UCSD-AML1 (cell line): ENCODE measurements around the gene CCDC192.
"Not testable (repeated sequence)": the region's sequence is repeated elsewhere in the genome, so short reads cannot be mapped to it uniquely, and the experiment has no call there.

Experiments
- DNase-seq: peaks from one replicate; lab custom pipeline; 2025; ENCODE audit not compliant: unreplicated experiment; lab: John Stamatoyannopoulos, UW

CCDC192 gene

DNA sequence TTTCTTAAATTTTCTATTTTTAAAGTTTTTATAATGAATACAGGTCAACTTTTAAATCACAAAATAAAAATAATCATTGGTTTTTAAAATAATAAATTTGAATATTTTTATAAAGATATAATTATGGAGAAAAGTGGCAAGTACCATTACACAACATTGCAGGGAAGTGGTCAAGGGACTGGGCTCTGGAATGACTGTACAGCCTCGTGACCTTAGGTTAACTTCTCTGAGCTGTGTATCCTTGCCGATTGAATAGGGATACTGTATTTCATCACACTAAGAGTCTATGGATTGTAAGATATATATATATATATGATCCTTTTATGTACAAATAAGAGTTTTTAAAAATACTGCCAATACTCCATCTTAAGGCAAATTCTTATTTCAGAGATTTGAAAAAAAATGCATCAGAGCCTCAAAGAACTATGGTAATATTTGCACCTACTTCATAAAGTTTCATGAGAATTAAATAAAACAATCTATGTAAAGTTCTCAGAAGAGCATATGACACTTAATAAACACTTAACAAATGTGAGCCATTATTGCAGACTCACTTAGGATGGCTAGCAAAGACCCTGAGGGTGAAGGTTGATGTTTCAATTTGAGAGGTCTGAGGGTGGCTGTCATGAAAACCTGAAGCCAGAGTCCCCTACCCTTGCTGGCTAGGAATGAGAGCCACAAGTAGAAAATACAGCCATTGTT lies 136.5 kb downstream of the CCDC192 start:
- no peak for DNase-seq

DNA sequence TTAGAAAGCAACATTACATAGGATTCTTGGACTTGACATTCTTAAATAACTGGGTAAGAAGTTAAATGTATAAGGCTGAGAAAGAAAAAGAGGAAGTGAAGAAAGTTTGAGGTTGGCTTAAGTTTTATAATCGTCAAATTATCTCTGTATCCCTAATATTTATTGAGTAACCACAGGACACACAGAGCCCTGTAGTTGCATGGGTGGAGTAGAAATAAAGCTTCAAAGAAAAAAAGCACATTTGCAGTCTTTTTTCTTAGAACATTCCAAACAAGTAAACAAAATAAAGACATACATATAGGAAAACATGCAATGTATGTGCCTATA lies 137.0 kb downstream of the CCDC192 start:
- DNase-seq = no peak

DNA sequence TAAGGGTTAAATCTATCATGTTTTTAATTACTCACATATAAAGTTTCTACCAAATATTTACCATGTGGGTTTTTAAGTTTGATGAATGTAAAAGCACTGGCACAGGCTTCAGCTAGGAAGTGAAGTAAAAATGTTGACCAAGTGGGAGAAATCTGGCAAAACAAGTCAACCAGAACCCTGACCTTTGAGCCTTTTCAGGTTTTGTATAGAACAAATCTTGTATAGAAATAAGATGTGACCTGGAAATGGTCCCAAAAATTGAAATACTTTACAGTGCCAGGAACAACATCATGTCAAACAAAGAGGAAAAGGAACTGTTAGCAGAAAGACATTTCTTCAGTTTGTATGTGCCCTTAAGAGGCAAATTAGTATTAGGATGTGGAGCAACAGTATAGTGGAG lies 137.6 kb downstream of the CCDC192 start:
- no peak for DNase-seq

DNA sequence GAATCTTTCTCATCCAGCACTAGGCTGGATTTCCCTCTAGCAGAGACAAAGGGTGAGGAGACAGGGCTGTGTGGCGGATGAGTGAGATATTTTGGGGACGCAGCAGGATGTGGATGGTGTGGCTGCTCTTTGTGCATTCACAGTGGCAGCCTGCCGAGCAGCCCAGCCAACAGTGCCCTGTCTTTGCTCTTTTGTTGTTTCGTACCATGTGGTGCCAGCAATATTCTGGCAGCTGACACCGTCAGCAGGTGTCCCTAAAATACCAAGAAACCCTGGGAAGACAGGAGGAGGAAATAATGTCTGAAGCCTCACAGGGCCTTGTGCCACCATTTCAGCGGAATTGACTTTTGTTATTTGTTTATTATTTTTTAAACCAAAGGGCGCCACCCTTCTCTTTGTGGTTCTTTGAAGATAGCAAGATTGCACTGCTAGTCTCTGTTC lies 141.4 kb downstream of the CCDC192 start:
- no peak for DNase-seq

DNA sequence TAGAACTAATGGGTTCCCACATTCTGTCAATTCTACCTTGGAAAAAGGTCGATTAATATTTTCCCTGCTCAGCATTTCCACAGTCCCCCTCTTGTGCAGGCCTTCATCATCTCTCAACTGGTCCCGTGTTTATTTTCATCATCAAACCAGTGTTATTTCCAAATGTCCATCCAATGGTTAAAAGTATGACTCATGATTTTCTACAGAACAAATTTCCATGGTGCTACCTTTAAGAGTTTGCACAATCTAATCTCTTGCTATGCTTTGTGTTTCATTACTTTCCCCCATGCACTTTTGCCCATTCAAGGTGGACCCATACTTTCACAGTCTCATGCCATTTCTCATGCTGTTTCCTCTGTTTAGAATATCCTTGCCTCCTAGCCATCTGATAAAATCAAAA lies 143.7 kb downstream of the CCDC192 start:
- no peak for DNase-seq

DNA sequence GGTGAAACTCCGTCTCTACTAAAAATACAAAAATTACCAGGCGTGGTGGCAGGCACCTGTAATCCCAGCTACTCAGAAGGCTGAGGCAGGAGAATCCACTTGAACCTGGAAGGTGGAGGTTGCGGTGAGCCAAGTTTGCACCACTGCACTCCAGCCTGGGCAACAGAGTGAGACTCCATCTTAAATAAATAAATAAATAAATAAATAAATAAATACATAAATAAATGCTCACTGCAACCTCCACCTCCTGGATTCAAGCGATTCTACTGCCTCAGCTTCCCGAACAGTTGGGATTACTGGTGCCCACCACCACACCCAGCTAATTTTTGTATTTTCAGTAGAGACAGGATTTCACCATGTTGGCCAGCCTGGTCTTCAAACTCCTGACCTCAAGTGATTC lies 144.4 kb downstream of the CCDC192 start:
- DNase-seq = not testable (repeated sequence)

DNA sequence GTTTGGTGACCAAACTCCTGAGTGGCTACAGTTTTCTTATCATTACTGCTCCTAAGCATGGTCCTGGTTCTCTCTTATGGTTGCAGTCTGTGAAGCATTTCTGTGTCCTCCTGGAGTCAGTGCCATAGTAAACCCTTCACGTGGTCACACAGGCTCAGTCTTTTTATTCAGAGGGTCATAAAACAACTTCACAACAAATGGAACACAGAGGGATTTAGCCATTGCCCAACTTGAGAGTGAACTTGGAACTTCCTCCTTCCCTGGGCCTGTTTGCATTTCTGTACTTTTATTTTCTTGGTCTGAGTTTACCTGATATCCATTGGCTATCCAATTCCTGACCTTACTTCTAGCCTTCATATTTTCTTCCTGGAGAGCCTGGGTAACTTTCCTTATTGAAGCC lies 144.9 kb downstream of the CCDC192 start:
- no peak for DNase-seq

DNA sequence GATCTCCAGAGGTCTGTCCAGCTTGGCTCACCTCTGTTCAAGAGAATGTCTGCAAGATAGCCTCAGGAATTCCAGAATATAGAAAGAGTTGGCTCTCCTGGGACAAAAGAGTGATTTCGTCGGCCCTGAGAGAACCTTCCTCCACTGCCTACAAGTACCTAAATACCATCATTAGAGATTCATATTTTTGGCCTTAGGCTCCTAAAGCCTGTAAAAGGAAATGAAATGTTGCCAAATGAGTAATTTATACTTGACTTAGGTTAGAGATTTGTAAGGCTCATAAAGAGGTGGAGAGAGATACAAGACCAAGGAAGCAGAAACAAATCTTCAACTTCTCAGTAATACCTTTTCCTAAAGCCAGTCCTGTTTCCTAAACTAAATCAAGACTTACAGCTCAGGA lies 146.2 kb downstream of the CCDC192 start:
- no peak for DNase-seq

DNA sequence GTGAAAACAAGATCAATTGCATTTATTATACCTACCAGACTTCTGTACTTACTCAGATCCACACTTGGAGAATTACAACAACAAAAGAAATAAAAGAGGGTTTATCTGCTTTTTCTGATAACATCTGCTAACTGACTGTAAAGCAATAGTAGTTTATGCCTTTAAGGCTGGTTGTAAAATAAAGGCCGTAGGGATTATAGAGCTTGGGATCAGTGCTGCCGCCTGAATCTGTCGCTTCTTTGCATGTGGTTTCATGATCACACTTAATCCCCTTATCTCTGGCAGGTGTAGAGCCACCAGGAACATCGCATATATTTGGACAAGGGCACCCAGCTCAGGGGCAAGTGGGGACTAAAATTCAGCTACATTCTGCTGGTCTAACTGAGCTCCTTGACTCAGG lies 146.7 kb downstream of the CCDC192 start:
- DNase-seq = no peak

DNA sequence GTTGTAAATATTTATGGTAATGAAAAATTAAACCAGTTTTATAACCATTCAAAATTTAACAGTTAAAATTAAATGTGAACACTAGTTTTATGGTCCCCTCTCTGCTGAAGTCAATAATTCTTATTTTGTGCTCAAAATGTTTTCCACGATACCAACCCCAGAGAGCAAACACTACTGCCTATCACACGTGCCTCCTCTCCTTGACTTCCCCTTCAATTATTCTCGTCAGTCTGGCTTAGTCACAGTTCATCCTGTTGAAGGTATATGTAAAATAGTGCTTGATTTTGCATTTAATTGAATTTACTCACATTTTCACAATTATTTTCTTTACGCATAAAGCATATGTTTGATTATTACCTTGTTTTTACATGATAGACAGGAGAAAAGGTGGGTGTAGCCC lies 148.8 kb downstream of the CCDC192 start:
- no peak for DNase-seq

DNA sequence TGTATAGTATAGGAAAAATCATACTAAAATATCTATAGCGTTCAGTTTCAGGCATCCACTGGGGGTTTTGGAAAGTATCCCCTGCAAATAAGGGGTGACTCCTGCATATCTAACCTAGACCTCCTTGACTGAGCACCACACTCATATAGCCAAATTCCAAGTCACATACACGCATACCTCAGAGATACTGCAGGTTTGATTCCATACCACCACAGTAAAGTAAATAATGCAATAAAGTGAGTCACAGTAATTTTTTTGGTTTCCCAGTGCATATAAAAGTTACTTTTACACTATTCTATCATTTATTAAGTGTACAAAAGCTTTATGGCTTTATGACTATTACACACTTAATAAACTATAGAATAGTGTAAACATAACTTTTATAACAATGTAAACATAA lies 151.3 kb downstream of the CCDC192 start:
- no peak for DNase-seq

DNA sequence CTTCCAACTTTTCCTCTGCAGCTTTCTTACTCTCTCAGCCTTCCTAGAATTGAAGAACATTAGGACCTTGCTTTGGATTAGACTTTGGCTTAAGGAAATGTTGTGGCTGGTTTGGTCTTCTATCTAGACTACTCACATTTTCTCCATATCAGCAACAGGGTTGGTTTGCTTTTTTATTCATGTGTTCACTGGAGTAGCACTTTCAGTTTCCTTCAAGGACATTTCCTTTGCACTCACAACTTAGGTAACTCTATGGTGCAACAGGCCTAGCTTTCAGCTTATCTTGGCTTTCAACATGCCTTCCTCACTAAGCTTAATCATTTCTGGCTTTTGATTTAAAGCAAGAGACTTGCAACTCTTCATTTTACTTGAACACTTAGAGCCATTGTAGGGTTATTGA lies 153.1 kb downstream of the CCDC192 start:
- DNase-seq = no peak

DNA sequence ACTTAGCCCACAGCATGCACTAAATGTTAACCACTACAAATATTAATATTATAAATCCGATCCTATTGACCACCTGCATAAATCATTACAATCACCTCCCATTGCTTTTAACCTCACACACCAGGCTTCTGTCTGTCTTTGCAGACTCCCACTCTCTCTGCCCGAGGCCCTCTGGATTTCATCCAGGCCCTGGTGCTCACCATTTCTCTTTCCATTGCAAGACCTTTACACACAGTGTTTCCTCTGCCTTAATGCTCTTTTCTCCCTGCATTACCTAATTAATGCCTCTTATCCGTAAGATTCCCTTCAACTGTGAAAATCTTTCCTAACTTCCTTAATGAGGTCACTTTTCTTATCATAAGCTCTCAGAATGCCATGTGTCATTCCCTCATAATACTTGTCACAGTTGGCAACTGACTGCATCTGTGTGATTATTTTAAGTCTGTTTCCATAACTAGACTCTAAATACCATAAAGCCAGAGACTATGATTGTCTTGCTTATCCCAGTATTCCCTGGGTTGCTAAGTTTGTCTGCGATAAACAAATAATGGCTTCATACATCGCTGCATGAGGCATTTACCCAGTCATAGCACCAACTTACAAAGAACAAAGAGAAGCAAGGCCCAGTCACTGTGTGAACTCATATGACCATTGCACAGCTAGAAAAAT lies 155.1 kb downstream of the CCDC192 start:
- no peak for DNase-seq

DNA sequence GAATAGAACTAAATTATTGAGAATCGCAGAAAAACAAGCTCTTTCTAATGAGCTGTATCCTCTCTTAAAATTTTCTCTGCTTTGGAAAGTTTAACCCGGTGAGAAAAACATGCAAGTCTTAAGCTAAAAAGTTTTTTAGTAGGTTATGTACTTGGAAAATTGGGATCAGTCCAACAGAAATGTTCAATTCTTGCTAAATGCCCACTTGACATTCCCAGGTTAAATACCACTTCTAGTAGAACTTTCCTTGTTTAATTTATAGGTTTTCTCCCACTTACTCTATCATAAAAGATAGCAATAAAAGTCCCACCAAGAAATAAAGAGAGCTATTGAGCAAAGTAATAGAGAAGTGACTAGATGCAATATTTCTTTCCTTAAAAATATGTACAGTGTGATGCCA lies 157.1 kb downstream of the CCDC192 start:
- DNase-seq = no peak

DNA sequence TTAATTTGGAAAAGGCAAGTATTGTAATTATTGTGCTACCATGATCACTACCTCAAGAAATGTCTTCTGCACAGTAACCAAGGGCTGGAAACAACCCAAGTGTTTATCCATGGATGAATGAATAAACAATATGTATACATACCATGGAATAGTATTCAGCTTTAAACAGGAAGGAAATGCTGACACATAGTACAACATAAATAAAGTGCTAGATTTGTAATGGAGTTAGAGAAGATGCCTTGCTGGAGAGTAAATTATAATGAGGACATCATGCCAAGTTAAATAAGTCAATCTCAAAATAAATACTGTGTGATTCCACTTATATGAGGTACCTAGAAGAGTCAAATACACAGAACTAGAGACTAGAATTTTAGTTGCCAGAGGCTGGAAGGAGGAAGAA lies 160.0 kb downstream of the CCDC192 start:
- no peak for DNase-seq

DNA sequence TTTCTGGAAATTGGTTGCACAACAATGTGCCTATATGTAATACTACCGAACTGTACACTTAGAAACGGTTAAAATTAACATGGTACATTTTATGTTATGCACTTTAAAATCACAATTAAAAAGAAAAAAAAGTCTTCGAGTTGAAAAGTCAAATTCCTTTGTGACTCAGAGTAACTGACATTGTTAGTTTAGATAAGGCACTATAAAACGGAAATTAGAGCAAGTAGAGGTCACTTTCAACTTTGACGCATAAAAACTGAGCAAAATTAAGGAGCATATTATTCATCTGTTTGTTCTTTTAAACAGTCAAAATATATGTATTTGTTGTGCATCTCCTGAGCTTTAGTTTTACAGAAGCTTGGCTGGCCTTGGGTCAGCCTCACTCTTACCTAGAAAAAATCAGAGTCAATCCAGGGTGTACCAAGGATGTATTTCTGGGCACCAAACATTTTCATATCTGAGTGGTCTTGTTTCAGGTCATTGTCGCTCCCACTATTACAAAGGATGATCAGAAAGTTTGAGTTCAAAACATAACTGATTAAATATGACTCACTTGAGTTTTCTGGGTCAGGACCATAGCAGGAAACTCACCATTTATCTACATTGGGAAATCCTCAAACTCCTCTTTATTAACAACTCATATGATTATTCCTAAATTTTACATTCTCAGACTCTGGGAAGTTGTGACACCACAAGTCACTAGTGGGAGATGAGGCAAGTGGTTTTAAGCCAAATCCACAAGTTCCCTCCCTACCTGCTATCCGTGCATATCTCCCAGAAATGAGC lies 160.6 kb downstream of the CCDC192 start:
- DNase-seq = no peak

DNA sequence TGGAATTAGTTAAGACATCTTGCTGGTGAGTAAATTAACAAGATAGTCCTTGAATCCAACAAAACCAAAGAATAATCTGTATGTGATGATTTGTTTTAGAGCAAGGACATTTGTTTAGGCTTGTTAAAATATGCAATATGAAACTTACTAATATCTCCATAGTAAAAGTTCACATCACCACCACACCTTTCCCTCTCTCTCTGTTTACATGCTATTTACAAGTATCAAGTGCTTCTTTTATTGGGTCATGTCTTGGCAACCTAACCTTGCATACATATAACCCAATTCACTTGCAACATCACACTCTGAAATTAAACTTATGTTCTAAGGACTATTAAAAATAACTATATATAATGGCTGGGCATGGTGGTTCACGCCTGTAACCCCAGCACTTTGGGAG lies 161.3 kb downstream of the CCDC192 start:
- no peak for DNase-seq

DNA sequence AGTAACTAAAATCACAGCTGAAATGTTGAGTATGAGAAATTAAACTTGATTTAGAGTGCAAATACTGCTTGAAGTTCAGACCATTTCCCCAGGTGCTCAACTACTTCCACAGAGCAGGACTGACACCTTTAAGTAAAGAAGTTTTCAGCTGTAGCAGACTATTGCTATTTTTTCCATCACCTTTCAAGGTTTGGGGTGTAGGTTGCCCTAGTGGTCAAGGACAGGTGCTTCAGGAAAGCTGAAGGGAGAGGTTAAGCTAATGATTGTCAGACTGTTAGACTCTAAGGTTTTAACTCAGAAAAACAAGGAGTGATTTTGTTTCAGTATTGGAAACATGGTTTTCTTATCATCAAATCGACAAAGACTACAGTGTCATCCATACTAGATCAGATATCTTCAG lies 162.1 kb downstream of the CCDC192 start:
- no peak for DNase-seq

DNA sequence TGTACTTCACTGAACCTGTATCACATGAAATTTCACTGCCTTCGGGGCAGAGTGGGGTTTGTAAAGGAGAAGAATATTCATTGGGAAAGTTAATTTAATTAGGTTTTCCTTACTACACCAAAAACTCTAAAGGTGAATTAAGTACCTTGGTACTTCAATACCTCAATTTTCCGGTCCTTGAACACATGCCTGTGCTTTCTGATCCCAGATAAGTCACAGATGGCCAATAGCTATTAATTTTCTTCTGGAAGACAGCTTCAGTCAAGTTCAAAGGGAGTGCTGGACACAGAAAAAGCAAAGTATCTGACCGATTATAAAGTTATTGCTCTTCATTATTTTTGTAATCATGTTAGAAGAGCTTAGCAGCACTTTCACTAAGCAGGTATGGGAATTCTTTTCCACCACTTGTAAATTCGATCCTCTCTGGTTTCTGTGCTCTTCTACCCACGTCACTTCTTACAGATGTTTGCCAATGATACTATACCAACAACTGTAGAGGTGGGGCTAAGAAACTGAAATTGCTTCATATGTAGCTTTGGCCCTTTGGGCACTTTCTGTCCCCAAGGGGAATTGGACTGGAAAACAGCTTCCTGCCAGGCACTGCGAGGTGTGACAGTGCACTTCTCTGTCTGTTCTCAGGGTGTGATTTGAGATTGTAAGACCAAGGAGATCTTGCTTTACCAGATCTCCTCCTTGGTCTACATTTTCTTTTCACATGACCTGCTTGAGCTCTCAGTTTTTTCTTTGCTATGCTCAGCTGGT lies 164.0 kb downstream of the CCDC192 start:
- DNase-seq = no peak

DNA sequence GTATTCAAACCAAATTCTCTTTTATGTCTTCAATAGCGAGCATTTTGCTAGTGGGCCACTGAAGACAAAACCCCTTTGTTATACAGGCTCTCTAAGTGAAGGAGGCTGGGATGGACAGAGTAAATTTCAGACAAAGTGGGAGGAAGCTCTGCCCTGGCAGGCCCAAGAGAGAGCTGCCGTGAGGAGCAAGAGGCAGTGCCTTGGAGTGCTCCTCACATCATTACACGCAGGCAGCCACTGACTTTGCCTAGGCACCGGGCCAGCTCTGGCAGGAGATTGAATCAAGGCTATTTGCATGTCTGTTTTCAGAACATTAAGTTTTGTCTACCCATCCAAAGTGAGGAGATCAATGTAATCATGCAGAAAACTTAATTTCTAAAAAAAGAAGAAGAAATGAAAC lies 167.7 kb downstream of the CCDC192 start:
- DNase-seq = no peak

DNA sequence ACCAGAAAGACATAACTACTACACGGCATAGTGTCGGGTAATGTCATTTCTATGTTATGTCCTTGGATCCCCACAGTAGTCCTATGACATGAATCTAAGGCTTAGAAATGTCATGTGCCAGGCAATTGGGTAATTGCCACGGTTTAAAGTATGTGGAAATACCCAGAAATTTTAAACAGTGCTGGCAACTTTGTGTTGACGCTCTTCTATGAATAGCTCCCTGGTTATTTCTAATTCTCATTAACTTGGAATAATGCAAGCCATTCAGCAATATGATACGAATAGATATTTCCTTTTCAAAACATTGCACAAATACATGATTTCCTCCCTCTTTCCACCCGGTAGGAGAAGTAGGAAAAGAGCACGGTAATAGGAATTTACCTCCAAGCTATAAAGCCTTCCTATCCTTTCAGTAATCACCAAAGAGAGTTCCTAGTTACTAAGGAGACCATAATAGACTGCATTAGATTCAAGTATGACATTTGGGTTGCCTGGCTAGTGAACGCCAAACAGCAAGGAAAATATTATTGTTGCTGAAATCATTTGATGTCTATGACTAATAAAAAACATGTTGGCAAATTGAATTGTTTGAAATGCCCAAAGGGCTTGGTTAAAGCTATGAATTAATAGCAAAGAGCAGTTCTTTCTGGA lies 168.4 kb downstream of the CCDC192 start:
- no peak for DNase-seq
